NT2/D1 (cell line): Measurements from ENCODE around the gene PRKACG.

ENCODE experiments used
- DNase-seq: peaks from one replicate; pipeline ENCODE4 v3.0.0-alpha.2; 2011; ENCODE audit warnings: low read depth, low spot score
- H3K27me3 ChIP-seq: 2 replicates; pipeline ENCODE4 v1.6.0; 2011; ENCODE audit warnings: mild to moderate bottlenecking; ENCODE audit not compliant: insufficient read length, insufficient read depth
- H3K36me3 ChIP-seq: 2 replicates; pipeline ENCODE4 v1.6.1; 2011; ENCODE audit warnings: mild to moderate bottlenecking, low read length, mixed read lengths; ENCODE audit not compliant: insufficient read depth, insufficient read length
- H3K4me1 ChIP-seq: 2 replicates; pipeline ENCODE4 v1.5.1; 2011; ENCODE audit not compliant: insufficient read depth, insufficient read length
- H3K4me3 ChIP-seq: 2 replicates; pipeline ENCODE4 v1.5.1; 2011; ENCODE audit warnings: low read depth; ENCODE audit not compliant: insufficient read length
- H3K9ac ChIP-seq: 2 replicates; pipeline ENCODE4 v1.6.0; 2011; ENCODE audit warnings: low read depth; ENCODE audit not compliant: insufficient read length
- H3K9me3 ChIP-seq: 2 replicates; pipeline ENCODE4 v1.5.1; 2011; ENCODE audit warnings: mild to moderate bottlenecking, low read length; ENCODE audit not compliant: insufficient read depth
- SUZ12 ChIP-seq: IDR thresholded peaks from 2 replicates; pipeline ENCODE4 v1.6.1; 2011; ENCODE audit not compliant: insufficient read length, insufficient read depth; ENCODE audit errors: extremely low read depth
- YY1 ChIP-seq: IDR thresholded peaks from 2 replicates; pipeline ENCODE4 v1.6.1; 2011; ENCODE audit not compliant: insufficient read length, insufficient read depth
- ZNF274 ChIP-seq: IDR thresholded peaks from 2 replicates; pipeline ENCODE4 v1.6.1; 2011; ENCODE audit warnings: mild to moderate bottlenecking, low read depth, low read length

Gene PRKACG

DNA sequence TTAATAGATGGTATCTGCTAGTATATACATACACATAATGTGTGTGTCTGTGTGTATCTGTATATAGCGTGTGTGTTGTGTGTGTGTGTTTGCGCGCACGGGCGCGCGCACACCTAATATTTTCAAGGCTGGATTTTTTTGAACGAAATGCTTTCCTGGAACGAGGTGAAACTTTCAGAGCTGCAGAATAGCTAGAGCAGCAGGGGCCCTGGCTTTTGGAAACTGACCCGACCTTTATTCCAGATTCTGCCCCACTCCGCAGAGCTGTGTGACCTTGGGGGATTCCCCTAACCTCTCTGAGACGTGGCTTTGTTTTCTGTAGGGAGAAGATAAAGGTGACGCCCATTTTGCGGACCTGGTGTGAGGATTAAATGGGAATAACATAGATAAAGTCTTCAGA, 22.4 kb upstream of the PRKACG start:
- Histone ChIP-seq H3K4me3 (peak overlapping the region; percentile 90), H3K9me3 (no peaks in the 10 kb centered on the region), H3K4me1 (peaks cover 3% of the 10 kb centered on the region), H3K9ac (peak overlapping the region; percentile 86), H3K36me3 (peaks cover 13% of the 10 kb centered on the region), H3K27me3 (no peaks in the 10 kb centered on the region)
- no peak for DNase-seq
- TF ChIP-seq YY1: no peak
- no peak for TF ChIP-seq ZNF274
- no peak for TF ChIP-seq SUZ12

- Histone ChIP-seq H3K27me3 (no peaks in the 10 kb centered on the region), H3K9ac (peak within 1 kb of the TSS; percentile 86), H3K9me3 (no peaks in the 10 kb centered on the region), H3K4me1 (peaks cover 3% of the 10 kb centered on the region), H3K36me3 (peaks cover 13% of the 10 kb centered on the region), H3K4me3 (peak within 1 kb of the TSS; percentile 90)
- DNase-seq: peak; percentile 66
- no peak for TF ChIP-seq SUZ12
- TF ChIP-seq YY1: no peak
- no peak for TF ChIP-seq ZNF274
Observed at GRCh38 chr9:69035438-69036308, 21.8 kb upstream of the PRKACG start, which contains the start of gene FXN. FXN (plus strand) TSS chr9:69035752; CDS start chr9:69035783, 31 bp downstream.

GRCh38 chr9:69034071-69034470, 20.2 kb upstream of the PRKACG start:
- peaks cover 9% of the 10 kb centered on the region for H3K36me3 ChIP-seq
- H3K27me3 ChIP-seq: no peaks in the 10 kb centered on the region
- DNase-seq: no peak
- peaks cover 3% of the 10 kb centered on the region for H3K4me1 ChIP-seq
- no peak overlapping the region for H3K4me3 ChIP-seq
- H3K9ac ChIP-seq: no peak overlapping the region
- peaks cover 13% of the 10 kb centered on the region for H3K9me3 ChIP-seq
- TF ChIP-seq SUZ12: no peak
- TF ChIP-seq YY1: no peak
- no peak for TF ChIP-seq ZNF274

- Histone ChIP-seq H3K36me3 (no peaks in the 10 kb centered on the region), H3K4me1 (peaks cover 3% of the 10 kb centered on the region), H3K9me3 (peaks cover 13% of the 10 kb centered on the region), H3K27me3 (no peaks in the 10 kb centered on the region), H3K4me3 (no peak overlapping the region), H3K9ac (no peak overlapping the region)
- no peak for DNase-seq
- no peak for TF ChIP-seq YY1
- no peak for TF ChIP-seq SUZ12
- TF ChIP-seq ZNF274: no peak
Observed at GRCh38 chr9:69030851-69031645, 17.1 kb upstream of the PRKACG start.

DNA sequence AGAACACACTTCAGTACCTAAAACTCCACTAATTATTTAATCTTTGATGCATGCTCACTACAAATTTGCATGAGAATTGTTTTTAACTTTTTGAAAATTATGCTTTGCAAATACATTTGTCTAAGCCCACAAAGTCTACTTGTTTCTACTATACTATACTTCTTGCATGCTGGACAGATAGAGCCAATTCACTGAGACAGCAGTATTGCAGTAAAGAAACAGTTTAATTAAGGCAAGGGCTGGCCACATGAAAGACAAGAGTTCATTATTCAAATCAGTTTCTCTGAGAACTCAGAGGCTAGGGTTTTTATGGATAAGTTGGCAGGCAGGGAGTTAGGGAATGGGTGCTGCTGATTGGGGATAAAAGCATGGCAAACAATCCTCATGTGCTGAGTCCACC, 15.6 kb upstream of the PRKACG start:
- no peak overlapping the region for H3K4me3 ChIP-seq
- TF ChIP-seq YY1 (no peak), ZNF274 (no peak), SUZ12 (no peak)
- no peaks in the 10 kb centered on the region for H3K4me1 ChIP-seq
- no peak for DNase-seq
- no peak overlapping the region for H3K9ac ChIP-seq
- peaks cover 13% of the 10 kb centered on the region for H3K9me3 ChIP-seq
- no peaks in the 10 kb centered on the region for H3K27me3 ChIP-seq
- H3K36me3 ChIP-seq: no peaks in the 10 kb centered on the region

- Histone ChIP-seq H3K4me3 (no peak overlapping the region), H3K9me3 (peaks cover 13% of the 10 kb centered on the region), H3K9ac (no peak overlapping the region), H3K36me3 (no peaks in the 10 kb centered on the region), H3K4me1 (peaks cover under 1% of the 10 kb centered on the region), H3K27me3 (no peaks in the 10 kb centered on the region)
- no peak for DNase-seq
- TF ChIP-seq YY1: no peak
- no peak for TF ChIP-seq SUZ12
- TF ChIP-seq ZNF274: no peak
Observed at GRCh38 chr9:69028754-69029153, 14.8 kb upstream of the PRKACG start.

DNA sequence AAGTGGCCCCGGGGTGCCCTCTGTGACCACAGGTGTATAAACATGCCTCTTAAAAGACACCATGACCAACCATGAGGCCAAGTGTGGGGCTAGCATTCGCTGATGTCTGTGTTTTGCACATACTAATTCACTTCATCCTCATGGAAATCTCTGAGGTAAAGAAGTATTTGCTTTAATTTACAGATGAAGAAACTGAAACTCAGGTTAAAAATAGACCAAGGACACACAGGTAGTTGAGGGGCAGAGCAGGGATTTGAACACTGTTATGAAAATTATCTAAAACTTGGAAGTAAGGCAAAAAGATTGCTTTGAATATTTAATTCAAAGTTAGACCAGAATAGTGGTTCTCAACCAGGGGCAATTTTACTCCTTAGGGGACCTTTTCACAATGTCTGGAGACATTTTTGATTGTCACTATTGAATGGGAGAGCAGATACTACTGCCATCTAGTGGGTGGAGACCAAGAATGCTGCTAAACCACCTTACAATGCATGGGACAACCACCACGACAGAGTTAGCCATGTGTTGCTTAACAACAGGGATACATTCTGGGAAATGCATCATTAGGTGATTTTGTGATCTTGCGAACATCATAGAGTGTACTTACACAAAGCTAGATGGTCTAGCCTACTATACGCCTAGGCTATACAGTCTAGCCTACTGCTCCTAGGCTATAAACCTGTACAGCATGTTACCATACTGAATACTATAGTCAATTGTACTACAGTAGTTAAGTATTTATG, 13.6 kb upstream of the PRKACG start:
- Histone ChIP-seq H3K9me3 (peaks cover 13% of the 10 kb centered on the region), H3K4me3 (no peak overlapping the region)

More for the DNA sequence above, 13.6 kb upstream of the PRKACG start:
- Histone ChIP-seq H3K4me1 (peaks cover 2% of the 10 kb centered on the region), H3K36me3 (no peaks in the 10 kb centered on the region), H3K27me3 (no peaks in the 10 kb centered on the region), H3K9ac (no peak overlapping the region)
- TF ChIP-seq SUZ12: no peak
- TF ChIP-seq ZNF274: no peak
- no peak for TF ChIP-seq YY1
- peak; percentile 58 for DNase-seq
